Neutrophil (primary cell): Measurements from ENCODE around the gene MYO6.

Experiments used
- H3K27ac ChIP-seq: fragments of 200-600 bp; sonication (generic); 2 replicates; pipeline ENCODE4 v1.5.1; 2016; ENCODE audit warnings: mild to moderate bottlenecking, moderate library complexity
- H3K27me3 ChIP-seq: fragments of 200-600 bp; sonication (generic); 2 replicates; pipeline ENCODE4 v1.6.0; 2016; ENCODE audit warnings: mild to moderate bottlenecking
- H3K36me3 ChIP-seq: fragments of 200-600 bp; sonication (generic); 2 replicates; pipeline ENCODE4 v1.5.1; 2017
- H3K4me1 ChIP-seq, 2 experiments: fragments of 200-600 bp in 1 of 2; sonication (generic) in 1 of 2; 1 replicate in 1 of 2; 2 replicates in 1 of 2; pipeline versions ENCODE4 v1.5.1 to v1.6.1; 2013 to 2016; ENCODE audit warnings: low read depth in 1 of 2, low read length in 1 of 2, mild to moderate bottlenecking in 1 of 2, moderate library complexity in 1 of 2; ENCODE audit not compliant: control insufficient read depth in 1 of 2, insufficient read depth in 1 of 2
- H3K4me3 ChIP-seq, 2 experiments: fragments of 200-600 bp in 1 of 2; sonication (generic) in 1 of 2; 1 replicate in 1 of 2; 2 replicates in 1 of 2; pipeline ENCODE4 v1.5.1; 2013 to 2016; ENCODE audit warnings: low read depth in 1 of 2, low read length in 1 of 2, mild to moderate bottlenecking in 1 of 2, moderate library complexity in 1 of 2
- H3K9me3 ChIP-seq: fragments of 200-600 bp; sonication (generic); 2 replicates; pipeline ENCODE4 v1.5.1; 2016
- TF ChIP-seq, protein P1 (sequence below): fragments of 200-600 bp; sonication (generic); IDR thresholded peaks from 2 replicates; pipeline ENCODE4 v1.5.1; 2016; ENCODE audit warnings: antibody characterized with exemption

The MYO6 gene

DNA sequence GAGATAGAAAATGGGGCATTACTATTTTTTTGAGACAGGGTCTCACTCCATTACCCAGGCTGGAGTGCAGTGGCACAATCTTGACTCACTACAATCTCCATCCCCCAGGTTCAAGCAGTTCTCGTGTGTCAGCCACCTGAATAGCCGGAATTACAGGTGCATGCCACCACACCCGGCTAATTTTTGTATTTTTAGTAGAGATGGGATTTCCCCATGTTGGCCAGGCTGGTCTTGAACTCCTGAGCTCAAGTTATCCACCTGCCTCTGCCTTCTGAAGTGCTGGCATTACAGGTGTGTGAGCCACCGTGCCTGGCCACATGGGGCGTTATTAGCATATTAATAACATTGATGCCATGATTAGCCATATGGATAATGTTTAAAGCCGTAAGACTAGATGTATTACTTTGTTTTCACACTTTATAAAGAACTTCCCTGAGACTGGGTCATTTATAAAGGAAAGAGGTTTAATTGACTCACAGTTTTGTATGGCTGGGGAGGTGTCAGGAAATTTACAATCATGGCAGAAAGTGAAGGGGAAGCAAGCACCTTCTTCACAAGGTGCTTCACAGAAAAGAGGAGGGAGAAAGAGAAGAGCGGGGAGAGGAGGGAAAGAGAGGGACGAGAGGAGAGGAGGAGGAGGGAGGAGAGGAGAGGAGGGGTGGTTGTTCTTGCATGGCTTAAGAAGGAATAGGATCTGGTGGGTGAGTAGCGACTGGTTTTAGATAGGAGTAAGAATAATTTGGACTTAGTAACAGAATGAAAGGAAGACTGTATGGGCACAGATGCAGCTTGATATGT is 51.9 kb downstream of the MYO6 start:
- TF ChIP-seq, protein P1, sequence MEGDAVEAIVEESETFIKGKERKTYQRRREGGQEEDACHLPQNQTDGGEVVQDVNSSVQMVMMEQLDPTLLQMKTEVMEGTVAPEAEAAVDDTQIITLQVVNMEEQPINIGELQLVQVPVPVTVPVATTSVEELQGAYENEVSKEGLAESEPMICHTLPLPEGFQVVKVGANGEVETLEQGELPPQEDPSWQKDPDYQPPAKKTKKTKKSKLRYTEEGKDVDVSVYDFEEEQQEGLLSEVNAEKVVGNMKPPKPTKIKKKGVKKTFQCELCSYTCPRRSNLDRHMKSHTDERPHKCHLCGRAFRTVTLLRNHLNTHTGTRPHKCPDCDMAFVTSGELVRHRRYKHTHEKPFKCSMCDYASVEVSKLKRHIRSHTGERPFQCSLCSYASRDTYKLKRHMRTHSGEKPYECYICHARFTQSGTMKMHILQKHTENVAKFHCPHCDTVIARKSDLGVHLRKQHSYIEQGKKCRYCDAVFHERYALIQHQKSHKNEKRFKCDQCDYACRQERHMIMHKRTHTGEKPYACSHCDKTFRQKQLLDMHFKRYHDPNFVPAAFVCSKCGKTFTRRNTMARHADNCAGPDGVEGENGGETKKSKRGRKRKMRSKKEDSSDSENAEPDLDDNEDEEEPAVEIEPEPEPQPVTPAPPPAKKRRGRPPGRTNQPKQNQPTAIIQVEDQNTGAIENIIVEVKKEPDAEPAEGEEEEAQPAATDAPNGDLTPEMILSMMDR = no peak
- Histone ChIP-seq H3K27me3 (no peaks in the 10 kb centered on the region), H3K4me3 (no peak overlapping the region), H3K9me3 (no peaks in the 10 kb centered on the region), H3K4me1 (no peaks in the 10 kb centered on the region), H3K27ac (no peak overlapping the region), H3K36me3 (no peaks in the 10 kb centered on the region)

DNA sequence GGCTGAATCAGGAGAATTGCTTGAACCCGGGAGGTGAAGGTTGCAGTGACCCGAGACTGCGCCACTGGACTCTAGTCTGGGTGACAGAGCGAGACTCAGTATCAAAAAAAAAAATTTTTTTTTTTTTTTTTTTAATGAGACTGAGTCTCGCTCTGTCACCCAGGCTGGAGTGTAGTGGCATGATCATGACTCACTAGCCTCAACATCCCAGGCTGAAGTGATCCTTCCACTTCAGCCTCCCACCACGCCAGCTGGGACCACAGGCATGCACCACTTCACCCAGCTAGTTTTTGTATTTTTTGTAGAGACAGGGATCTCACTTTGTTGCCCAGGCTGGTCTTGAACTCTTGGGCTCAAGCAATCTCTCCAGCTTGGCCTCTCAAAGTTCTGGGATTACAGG is 53.3 kb downstream of the MYO6 start:
- TF ChIP-seq, protein P1 = no peak
- Histone ChIP-seq H3K27ac (no peak overlapping the region), H3K4me1 (no peaks in the 10 kb centered on the region), H3K27me3 (no peaks in the 10 kb centered on the region), H3K36me3 (no peaks in the 10 kb centered on the region), H3K4me3 (no peak overlapping the region), H3K9me3 (no peaks in the 10 kb centered on the region)

DNA sequence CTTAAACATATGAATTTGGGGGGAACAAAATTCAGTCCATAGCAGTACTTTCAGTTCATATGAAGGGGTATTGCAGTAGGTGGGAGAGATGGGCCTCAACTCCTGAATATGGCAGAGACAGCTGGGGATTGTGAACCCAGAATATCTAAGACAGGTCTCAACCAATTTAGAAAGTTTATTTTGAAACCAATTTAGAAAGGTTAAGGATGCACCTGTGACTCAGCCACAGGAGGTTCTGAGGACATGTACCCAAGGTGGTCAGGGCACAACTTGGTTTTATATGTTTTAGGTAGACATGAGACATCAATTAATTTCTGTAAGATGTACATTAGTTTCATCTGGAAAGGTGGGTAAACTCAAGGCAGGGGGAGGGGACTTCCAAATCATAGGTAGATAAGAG is 59.5 kb downstream of the MYO6 start:
- TF ChIP-seq, protein P1 = no peak
- no peaks in the 10 kb centered on the region for H3K36me3 ChIP-seq
- H3K4me3 ChIP-seq = no peak overlapping the region
- H3K4me1 ChIP-seq = no peaks in the 10 kb centered on the region
- H3K27ac ChIP-seq = no peak overlapping the region
- H3K9me3 ChIP-seq = no peaks in the 10 kb centered on the region
- no peaks in the 10 kb centered on the region for H3K27me3 ChIP-seq

DNA sequence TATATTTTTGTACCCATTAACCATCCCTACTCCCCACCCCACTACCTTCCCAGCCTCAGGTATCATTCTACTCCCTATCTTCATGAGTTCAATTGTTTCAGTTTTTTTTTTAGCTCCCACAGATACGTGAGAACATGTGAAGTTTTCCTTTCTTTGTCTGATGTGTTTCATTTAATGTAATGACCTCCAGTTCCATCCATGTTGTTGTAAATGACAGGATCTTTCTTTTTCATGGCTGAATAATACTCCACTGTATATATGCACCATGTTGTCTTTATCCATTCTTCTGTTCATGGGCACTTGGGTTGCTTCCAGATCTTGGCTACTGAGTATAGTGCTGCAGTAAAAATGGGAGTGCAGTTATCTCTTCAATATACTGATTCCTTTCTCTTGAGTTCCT is 63.5 kb downstream of the MYO6 start:
- Histone ChIP-seq H3K9me3 (no peaks in the 10 kb centered on the region), H3K36me3 (no peaks in the 10 kb centered on the region), H3K4me1 (no peaks in the 10 kb centered on the region), H3K4me3 (no peak overlapping the region), H3K27ac (no peak overlapping the region), H3K27me3 (no peaks in the 10 kb centered on the region)
- TF ChIP-seq, protein P1 = no peak

- no peaks in the 10 kb centered on the region for H3K4me1 ChIP-seq
- no peaks in the 10 kb centered on the region for H3K9me3 ChIP-seq
- H3K4me3 ChIP-seq = no peak overlapping the region
- no peak overlapping the region for H3K27ac ChIP-seq
- no peaks in the 10 kb centered on the region for H3K27me3 ChIP-seq
- TF ChIP-seq, protein P1 = no peak
- H3K36me3 ChIP-seq = no peaks in the 10 kb centered on the region
These were observed 64.6 kb downstream of the MYO6 start for GRCh38 chr6:75813476-75814250.
